Measurements from ENCODE around the gene EPS8L3. TPM values are rescaled to one million over a fixed set of nuclear protein-coding genes. Genes with fewer than 3 reads are reported as not detected.
"Not testable (repeated sequence)": the region's sequence is repeated elsewhere in the genome, so short reads cannot be mapped to it uniquely, and the experiment has no call there.

Gene EPS8L3
- polyA plus RNA-seq, 1 donor from 2014 or later, result not detected

GRCh38 chr1:109766991-109767636 lies 3.4 kb upstream of the EPS8L3 start:
- H4K20me1 ChIP-seq (ENCODE audit: insufficient read depth); H3K9me2 ChIP-seq (ENCODE audit: insufficient read depth, low read length); H3K9me3 ChIP-seq (ENCODE audit: low read length); H3K27ac ChIP-seq (ENCODE audit: low read length); H3K36me3 ChIP-seq (ENCODE audit: insufficient read depth, low read length); H3K9ac ChIP-seq (ENCODE audit: low read length); H3K4me2 ChIP-seq (ENCODE audit: low read length); H3K4me3 ChIP-seq (ENCODE audit: low read length); H3F3A ChIP-seq (ENCODE audit: insufficient read depth, low read length, poor library complexity, severe bottlenecking); H2AFZ ChIP-seq (ENCODE audit: low read depth, low read length); H3K79me2 ChIP-seq (replicated peaks; ENCODE audit: insufficient read depth, low read length); H3K27me3 ChIP-seq (ENCODE audit: insufficient read depth, low read depth, low read length): not testable (repeated sequence)

GRCh38 chr1:109765896-109766615 lies 2.3 kb upstream of the EPS8L3 start:
- Histone ChIP-seq H3K27ac (ENCODE audit: low read length) (no peak overlapping the region), H3K4me2 (ENCODE audit: low read length) (no peak overlapping the region), H3K36me3 (ENCODE audit: insufficient read depth, low read length) (no peaks in the 10 kb centered on the region), H3K9me2 (ENCODE audit: insufficient read depth, low read length) (no peaks in the 10 kb centered on the region), H3K4me3 (ENCODE audit: low read length) (no peak overlapping the region), H2AFZ (ENCODE audit: low read depth, low read length) (no peak overlapping the region), H3K27me3 (ENCODE audit: insufficient read depth, low read depth, low read length) (no peaks in the 10 kb centered on the region), H4K20me1 (ENCODE audit: insufficient read depth) (no peaks in the 10 kb centered on the region), H3K9me3 (ENCODE audit: low read length) (no peaks in the 10 kb centered on the region), H3K79me2 (replicated peaks; ENCODE audit: insufficient read depth, low read length) (no peaks in the 10 kb centered on the region), H3F3A (ENCODE audit: insufficient read depth, low read length, poor library complexity, severe bottlenecking) (no peaks in the 10 kb centered on the region), H3K9ac (ENCODE audit: low read length) (no peak overlapping the region)
- TF ChIP-seq EZH2 (IDR thresholded peaks at IDR 0.05; ENCODE audit: borderline replicate concordance, insufficient read depth, low read length, poor library complexity, severe bottlenecking) (no peak), EP300 (conservative IDR thresholded peaks at IDR 0.05; ENCODE audit: poor library complexity, severe bottlenecking) (no peak), CTCF (IDR thresholded peaks at IDR 0.05; ENCODE audit: poor library complexity, severe bottlenecking) (no peak), SMC3 (conservative IDR thresholded peaks at IDR 0.05; ENCODE audit: poor library complexity) (no peak), MXI1 (conservative IDR thresholded peaks at IDR 0.05; ENCODE audit: poor library complexity, severe bottlenecking) (no peak), TAF1 (IDR thresholded peaks at IDR 0.05; ENCODE audit: low read depth) (no peak), REST (IDR thresholded peaks at IDR 0.05; ENCODE audit: borderline replicate concordance) (no peak), POLR2AphosphoS5 (IDR thresholded peaks at IDR 0.05) (no peak), RAD21 (conservative IDR thresholded peaks at IDR 0.05) (no peak)

Data from neural cell (in vitro differentiated cells).